ENCODE results near the gene RYR3.

RYR3 gene

DNA sequence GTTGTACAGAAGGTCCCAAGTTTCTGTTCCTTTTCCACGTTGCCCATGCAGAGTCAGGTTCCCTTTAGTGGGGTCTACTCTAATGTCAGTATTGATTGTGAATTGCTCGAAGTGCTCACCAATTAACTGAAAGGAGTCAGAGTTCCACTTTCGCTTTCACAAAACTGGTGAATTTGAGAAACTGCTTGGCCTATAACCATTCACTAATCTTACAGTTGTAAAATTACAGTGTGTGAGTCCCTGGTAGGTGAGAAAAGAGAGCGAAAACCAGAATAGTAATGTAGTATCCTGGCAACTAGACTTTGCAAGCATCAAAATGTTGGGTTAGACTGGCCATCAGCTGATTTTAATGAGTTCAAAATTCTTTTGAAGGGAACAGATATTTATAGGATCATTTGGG, 420.0 kb downstream of the RYR3 start:
- no peak for DNase-seq

DNA sequence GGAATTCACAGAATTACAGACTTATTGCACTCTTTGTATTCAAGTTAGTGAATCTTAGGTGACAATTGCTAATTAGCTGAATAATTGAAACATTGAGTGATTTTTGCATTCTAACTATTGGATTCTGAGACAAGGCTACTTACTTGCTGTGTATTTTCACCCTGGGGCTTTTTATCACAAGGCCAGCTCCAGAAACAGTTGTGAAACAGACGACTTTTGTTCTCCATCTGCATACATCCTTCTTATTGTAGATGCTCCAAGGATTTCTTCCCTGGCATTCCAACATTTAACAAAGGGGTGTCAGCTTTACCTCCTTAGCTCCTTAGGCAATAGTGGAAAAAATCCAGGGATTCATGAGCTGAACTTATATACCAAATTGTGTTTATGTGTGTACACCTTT, 424.4 kb downstream of the RYR3 start:
- no peak for DNase-seq

DNA sequence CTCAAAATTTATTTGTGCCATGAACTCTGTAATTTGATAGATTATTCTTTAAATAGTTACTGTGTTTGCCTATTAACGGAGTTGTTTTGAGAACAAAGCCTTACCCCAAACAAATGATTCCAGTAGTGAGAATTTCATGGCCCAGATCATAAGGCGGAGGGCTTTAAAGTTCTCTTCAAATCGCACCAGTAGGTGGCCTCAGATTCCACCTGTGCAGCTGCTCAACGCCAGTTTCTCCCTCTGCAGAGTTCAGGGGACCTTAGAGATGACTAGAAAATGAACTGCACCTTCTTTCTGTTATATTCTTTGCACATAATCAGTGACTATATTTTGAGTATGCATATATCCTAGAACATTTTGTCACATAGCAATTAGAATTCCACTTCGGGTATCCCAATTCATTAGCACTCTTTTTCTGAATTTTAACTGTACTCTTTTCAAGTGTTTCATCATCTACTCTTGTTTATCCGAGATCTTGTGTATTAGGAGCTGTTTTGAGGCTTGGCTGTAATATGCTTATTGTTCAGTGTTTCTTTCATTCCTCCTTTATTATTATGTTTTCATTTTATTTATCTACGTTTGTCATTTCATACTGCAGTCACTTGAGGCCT, 425.0 kb downstream of the RYR3 start:
- peak; percentile 20 for DNase-seq

- peak; percentile 51 for DNase-seq
Observed at GRCh38 chr15:33737687-33738601, 427.2 kb downstream of the RYR3 start.

DNA sequence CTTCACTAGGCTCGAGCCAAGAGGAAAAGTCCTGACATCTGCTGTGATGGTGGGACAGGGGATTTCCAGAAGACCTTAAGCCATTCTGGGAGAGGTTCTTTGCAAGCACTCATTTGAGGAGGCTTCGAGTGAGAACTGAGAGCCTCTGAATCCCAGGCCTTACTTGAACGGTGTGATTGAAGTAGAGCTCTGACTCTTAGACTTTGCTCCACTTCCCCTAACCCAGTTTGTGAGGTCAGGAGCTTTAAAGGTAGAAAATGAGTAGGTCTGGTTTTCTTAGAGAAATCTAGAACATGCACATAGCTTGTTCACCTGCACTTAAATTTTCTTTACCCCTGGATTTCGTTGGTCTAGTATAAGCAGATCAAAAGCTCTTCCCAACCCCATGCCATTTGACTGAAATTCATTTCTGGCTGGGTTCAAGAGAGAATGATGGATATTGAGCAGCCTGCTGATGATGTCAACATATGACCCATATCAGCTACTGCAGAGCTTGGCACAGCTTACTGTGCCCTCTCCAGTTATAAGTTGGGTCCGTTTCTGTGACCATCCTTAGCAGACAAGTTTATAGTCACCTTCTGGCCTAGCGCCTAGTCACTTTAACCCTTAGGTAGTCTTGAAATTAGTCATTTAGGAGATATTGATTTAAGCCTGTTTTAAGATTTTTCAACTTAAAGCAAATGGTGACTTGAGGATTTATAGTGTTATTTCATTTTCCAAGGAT, 428.3 kb downstream of the RYR3 start:
- DNase-seq: no peak

DNA sequence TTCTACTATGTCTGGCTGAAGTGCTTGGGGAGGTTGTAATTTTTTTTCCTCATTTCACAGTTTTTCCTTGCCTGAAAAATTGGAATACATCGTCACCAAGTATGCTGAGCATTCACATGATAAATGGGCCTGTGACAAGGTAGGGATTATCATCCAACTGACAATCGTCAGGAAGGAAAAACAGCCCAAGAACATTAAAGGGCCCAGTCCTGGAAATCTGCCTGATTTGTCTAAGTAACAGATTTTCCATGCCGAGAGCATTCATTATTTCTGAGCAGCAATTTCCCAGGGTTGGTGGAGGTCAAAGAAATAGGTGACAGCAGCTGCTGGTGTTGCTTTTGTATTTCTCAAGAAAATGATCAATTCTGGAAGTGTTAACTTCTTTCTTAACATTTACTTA, 431.5 kb downstream of the RYR3 start:
- no peak for DNase-seq

DNA sequence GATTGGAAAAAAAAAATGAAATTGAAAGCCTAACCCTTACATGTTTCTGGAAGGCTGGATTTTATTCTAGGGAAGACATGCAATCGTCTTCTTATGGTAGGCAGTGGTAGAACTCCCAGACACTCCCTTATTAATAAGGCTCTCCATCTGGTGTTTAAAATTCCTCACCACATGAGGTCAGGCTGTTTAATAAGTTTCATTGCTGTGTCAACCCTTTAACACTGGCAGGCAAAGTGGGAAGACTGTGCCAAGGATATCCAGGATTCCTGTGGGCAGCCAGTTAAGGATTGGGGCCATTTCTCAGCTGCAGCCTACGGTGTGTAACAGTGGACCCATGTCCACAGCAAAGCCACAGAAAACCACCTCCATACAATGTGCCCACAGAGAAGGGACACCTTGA, 432.0 kb downstream of the RYR3 start:
- no peak for DNase-seq

- DNase-seq: no peak
Observed at GRCh38 chr15:33746203-33746602, 435.4 kb downstream of the RYR3 start.

DNA sequence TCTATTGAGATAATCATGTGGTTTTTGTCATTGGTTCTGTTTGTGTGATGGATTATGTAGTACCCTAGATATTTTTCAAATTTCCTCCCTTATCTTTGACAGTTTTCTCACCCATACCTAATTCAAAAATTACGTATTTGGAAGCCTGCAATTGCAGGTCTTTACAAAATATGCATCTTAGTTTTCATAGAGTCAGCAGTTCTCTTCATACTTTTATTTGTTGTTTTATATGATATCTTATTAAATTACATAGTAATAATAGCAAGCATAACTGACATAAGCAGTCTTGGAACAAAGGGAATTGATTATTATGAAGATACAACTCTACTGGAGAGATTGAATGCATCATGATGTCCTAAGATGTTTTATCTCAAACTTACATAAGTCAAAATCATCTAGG, 442.2 kb downstream of the RYR3 start:
- no peak for DNase-seq

- DNase-seq: no peak
Observed at GRCh38 chr15:33754242-33754641, 443.5 kb downstream of the RYR3 start.

DNA sequence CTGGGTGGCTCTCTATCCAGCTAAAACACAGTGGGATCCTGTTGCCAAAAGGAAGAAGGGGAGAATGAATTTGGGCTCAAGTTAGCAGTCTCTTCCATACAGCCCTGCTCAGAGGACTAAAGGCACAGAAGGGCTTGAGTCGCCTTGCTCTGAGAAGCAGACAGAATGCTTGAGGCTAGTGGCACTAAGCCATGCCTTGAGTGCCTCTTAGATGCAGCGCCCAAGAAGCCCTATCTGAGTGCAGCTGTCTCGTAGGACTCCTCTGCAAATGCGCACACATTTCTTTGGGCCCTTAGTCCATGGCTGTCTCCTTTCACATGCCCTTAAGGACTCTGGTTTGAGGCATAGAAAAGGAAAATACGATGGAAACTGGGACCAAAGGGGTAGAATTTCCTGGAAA, 446.2 kb downstream of the RYR3 start:
- DNase-seq: no peak

GRCh38 chr15:33757516-33758232, 446.9 kb downstream of the RYR3 start:
- no peak for DNase-seq

DNA sequence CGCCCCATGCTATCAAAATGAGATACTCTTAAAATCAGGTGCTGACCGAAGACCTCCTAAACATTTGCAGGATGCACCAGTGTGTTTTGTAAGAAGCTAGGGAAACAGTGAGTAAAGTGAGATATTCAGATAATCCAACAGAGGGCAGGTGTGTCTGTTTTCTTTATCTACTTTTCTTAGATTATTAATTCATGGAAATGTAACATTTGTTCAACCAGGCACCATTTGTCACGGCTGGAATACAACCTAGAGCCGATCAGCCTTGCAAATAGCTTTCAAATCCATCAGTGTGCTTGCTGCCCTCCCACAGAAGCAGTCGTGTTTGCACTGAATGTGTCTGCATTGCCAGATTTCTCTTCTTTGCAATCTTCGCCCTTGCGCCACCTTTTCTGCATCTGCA, 455.6 kb downstream of the RYR3 start:
- DNase-seq: no peak

GRCh38 chr15:33768670-33769190, 458.0 kb downstream of the RYR3 start:
- DNase-seq: no peak

DNA sequence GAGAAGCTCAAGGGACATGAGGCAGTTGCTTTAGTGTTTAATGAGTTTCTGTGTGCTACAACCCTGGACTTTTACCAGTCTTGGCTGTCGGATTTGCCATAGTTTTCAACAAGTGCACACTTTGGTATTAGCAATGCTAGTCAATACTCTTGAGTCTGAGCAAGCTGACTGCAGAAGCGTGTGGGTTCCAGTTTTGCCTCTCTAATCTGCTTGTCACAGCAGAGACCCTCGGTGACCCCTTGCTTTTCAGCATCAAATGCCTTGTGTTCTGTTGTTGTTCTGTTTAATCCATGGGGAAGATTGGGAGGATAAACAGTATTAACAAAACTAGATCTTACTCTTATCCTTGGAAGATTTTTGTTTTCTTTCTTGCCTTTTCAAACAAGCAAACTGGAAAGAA, 463.2 kb downstream of the RYR3 start:
- DNase-seq: no peak

GRCh38 chr15:33778852-33779251, 468.1 kb downstream of the RYR3 start:
- DNase-seq: no peak

DNA sequence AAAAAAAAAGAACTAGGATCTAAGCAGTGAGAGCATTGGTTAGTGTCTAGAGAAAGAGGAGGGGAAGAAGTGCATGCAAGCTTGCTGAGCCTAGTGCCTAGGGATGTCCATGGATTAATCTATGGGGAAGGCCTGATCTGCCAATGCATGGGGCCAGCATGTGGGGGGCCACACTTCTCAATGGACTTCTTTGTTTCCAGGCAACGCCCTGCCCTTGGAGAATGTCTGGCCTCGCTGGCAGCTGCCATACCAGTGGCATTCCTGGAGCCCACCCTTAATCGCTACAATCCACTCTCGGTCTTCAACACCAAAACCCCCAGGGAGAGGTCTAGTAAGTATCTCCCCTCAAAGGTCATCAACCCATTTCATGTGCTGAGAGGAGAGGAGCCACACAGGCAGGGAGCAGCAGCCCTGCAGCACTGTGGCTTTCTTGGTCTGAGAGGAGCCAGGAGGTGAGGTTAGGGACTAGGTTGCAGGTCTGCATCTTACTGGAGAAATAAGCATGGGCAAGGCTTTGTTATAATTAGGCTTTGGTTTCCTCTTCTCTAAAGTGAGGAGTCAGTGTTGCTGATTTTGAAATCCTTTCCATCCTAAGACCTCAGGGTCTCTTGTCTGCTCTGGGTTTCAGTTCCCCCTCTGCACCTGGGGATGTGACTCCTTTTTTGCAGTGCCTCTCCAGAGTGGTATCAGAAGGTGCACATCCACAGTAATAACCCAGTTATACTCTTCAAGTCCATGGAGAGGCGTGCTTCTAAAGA, 469.4 kb downstream of the RYR3 start:
- no peak for DNase-seq

- no peak for DNase-seq
Observed at GRCh38 chr15:33782966-33783365, 472.2 kb downstream of the RYR3 start.

GRCh38 chr15:33785366-33785765, 474.6 kb downstream of the RYR3 start:
- DNase-seq: no peak

DNA sequence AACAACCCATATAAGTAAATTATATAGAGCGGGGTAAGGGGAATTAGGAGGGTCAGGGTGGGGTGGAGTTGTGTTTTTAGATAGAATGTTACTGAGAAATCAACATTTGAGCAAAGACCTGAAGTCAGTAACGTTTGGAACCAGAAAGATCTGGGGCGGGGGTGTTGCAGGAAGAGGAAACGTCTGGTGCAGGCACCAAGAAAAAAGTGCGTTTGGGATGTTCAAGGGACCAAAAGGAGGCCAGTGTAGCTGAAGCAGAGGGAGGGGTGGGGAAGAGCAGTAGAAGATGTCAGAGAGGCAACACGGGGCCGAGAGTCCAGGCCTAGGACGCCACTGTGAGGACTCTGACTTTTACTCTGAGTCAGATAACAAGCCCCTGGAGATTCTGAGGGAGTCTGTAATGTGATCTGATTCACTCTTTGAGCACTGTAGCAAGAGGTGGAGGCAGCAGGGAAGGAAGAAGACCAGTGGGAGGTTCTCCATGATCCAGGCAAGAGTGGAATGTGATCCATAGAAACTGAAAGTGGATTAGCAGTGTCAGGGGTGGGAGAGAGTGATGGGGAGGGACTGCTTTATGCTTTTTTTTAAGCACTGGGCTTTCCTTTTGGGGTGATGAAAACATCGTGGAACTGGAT, 478.3 kb downstream of the RYR3 start:
- no peak for DNase-seq

DNA sequence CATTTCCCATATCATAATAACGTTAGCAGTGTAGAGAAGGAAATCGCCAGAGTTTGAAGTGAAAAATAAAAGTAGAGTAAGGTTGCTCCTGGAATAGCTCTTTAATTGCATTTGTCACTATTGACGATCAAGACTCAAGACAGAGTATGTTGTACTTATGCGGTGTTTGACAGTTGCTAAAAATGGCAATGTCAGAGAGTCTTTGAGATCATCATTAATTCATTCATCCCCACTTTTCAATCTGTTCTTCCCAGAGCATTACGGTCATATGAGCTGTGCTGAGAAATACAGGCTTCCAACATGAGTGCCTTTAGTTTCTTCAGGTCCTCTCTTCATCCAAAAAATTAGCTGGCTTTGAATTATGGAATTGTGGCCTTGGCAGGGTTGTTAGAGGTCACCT, 483.7 kb downstream of the RYR3 start:
- DNase-seq: no peak

DNA sequence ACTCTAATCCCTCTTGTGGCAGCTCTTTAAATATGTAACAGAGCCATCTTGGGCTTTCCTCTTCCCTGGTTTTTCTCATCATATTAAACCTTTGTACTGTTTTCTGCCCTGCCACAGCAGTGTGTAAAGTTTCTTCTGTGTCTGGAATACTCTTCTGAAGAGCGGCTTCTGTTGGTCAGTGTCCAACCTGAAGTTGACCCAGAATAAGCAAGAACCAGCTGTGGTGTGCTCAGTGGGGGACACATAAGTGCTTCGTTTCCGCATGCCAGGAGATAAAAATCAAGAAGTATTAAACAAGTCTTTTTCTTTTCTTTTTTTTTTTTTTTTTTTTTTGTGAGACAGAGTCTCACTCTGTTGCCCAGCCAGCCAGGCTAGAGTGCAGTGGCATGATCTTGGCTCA, 484.3 kb downstream of the RYR3 start:
- no peak for DNase-seq

All from stimulated activated CD4-positive, alpha-beta T cell treated with anti-CD3 and anti-CD28 coated beads, Interleukin-15, amount 100 ng/mL, for 24 hours (primary cell).